Inflammatory macrophage (primary cell): ENCODE measurements around the gene USP4.
A peak's percentile ranks its signal among the peaks of the same experiment; 100 is the strongest.
"Not testable (repeated sequence)": the region's sequence is repeated elsewhere in the genome, so short reads cannot be mapped to it uniquely, and the experiment has no call there.

Experiments
- DNase-seq, 2 donors: peaks; one replicate each; pipeline ENCODE4 v3.0.0-alpha.2; 2020 to 2022

The USP4 gene

GRCh38 chr3:49349348-49350114, 9.7 kb upstream of the USP4 start:
- DNase-seq: peak; percentile 19 to 48

- DNase-seq: not testable (repeated sequence)
Measured at GRCh38 chr3:49348361-49348760, 8.5 kb upstream of the USP4 start.

DNA sequence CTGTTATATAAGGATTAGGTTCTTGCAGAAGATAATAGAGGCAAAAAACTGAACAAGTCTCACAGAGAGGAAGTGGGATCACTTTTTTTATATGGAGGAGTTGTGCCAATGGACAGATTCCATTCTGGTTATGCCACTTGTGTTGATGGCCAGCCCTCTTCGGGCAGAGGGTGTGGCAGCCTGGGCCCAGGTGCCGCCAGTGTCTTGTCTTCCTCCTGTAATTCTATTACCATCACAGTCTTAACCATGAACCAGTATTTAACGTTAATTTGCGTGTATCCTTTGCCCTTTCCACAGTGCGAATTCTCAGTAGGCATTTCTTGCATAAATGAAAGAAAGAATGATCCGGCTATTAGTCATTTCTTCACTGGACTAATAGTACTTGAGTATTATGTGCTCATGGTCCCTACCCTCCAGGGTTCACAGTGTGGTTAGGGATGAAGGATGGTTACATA, 7.0 kb upstream of the USP4 start:
- peak; percentile 37 to 48 for DNase-seq

- DNase-seq: peak; percentile 68 to 69
Measured at GRCh38 chr3:49343163-49343562, 3.3 kb upstream of the USP4 start.

- DNase-seq: peak; percentile 23 to 56
Measured at GRCh38 chr3:49341996-49342395, 2.1 kb upstream of the USP4 start.

DNA sequence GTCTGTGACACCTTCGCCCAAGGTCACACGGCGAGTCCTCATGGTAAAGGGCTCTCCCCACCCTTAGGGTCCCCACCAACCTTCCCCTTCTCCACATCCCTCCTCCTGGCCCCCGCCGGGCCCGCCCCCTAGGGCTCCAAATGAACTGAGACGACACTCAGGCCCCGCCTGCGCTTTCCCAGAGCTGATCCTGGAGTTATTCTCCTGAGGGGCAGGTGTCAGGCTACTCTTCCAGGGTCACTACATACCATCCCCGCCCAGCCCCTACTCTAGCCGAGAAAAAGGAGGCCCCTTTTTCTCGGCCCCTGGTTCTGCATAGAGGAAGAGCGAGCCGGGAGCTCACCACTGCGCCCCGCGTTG, 292 bp downstream of the USP4 start:
- no peak for DNase-seq

DNA sequence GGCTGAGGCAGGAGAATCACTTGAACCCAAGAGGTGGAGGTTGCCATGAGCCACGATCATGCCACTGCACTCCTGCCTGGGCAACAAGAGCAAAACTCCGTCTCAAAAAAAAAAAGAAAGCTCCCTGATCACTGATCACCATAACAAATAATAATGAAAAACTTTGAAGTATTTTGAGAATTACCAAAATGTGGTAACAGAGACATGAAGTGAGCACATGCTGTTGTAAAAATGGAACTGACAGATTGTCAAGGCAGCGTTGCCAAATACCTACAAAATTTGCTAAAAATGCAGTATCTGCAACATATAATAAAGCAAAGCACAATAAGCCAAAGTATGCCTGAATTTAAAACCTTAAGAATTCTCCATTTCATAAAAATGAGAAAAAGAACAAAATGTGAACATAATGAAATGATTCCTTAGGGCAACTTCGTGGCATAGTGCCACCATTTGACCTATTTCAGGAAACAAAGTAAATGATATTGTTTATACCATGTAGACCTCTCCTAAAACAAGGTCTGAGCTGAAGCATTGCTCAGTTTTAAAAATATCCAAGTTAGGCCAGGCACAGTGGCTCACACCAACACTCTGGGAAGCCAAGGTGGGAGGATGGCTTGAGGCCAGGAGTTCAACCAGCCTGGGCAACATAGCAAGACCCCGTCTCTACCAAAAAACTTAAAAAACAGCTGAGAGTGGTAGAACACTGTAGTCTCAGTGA, 5.8 kb downstream of the USP4 start:
- no peak for DNase-seq

DNA sequence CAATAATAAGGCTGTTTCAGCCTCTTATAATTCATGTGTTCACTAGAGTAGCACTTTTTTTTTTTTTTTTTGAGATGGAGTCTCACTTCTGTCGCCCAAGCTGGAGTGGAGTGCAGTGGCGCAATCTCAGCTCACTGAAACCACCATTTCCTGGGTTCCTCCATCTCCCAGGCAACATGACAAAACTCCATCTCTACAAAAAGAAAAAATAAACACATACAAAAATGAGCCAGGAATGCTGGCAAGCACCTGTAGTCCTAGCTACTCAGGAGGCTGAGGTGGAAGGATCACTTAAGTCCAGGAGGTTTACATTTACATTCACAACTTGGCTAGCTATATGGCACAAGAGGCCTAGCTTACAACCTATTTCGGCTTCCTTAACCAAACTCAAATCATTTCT, 6.8 kb downstream of the USP4 start:
- peak; percentile 66 to 72 for DNase-seq

GRCh38 chr3:49329186-49329585, 10.7 kb downstream of the USP4 start:
- DNase-seq: peak; percentile 32 to 43

GRCh38 chr3:49328350-49328749, 11.5 kb downstream of the USP4 start:
- DNase-seq: not testable (repeated sequence)

- DNase-seq: no peak
Measured at GRCh38 chr3:49327485-49327884, 12.4 kb downstream of the USP4 start.

GRCh38 chr3:49324768-49325167, 15.1 kb downstream of the USP4 start:
- no peak for DNase-seq

- no peak for DNase-seq
Measured at GRCh38 chr3:49316696-49317457, 23.0 kb downstream of the USP4 start.

DNA sequence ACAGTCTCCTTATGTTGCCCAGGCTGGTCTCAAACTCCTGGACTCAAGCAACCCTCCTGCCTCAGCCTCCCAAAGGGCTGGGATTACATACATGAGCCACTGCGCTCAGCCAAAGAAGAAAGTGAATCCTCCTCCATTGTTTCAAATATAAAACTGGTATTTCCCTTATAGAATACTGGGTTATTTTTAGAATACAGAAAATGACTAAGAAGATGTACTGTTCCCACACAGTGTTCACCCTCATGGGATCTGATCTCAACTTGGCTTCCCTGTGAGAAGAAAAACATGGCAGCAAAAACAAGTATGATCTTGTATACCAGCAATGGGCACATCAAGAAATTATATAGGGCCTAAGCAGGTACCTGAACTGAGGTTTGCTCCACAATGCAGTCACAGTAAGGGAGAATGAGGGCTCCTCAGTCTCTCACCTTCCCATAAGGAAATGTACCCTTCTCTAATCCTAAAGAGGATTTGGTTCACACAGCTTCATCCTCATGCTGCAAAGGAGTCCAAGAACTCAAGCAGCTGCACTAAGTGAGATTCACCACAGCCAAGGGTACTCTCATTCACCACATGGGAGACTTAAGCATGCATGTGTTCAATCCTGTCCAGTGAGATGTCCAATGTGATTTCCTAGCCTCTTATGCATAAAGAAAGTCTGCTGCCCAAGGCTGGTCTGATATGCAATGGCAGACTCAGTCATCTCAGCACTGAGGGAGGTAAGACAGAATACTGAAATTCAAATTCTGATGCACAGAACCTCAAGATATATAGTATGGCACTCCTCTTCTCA, 25.8 kb downstream of the USP4 start:
- peak; percentile 56 to 68 for DNase-seq

- DNase-seq: no peak
Measured at GRCh38 chr3:49311283-49311682, 28.6 kb downstream of the USP4 start.

DNA sequence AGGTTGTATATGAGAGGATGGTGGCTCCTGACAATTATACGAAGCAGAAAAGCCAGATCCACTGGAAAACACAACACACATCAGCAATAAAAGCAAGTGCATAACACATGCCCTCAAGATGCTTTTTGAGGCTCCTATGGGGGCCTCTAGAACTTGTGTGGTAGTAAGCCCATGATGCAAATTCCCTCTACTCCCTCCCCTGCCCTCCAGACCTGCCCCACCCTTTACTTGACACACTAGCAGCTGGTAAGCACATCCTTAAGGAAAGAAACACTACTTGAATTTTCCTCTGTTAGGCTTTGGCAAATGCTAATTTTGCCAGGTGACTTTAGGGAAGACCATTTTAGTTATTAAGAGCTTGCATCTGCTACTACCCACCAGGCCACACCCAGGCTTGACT, 29.2 kb downstream of the USP4 start:
- no peak for DNase-seq

GRCh38 chr3:49305608-49306007, 34.2 kb downstream of the USP4 start:
- DNase-seq: no peak

- no peak for DNase-seq
Measured at GRCh38 chr3:49302613-49303012, 37.2 kb downstream of the USP4 start.

DNA sequence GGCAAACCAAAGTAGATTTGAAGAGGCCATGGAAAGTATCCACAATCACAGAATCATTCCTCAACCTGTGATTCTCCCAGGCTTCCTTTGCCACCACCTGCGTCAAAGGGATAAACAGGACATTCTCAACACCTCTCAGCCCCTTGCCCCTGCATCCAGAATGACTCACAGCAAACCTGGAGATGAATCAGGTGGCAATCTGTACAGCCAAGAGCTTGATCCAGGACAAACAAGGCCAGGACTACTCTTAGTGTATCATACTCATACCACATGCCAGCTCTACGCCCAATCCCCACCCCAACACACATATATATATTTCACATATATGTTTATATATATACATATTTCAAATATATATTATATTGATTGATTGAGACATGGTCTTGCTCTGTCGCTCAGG, 39.3 kb downstream of the USP4 start:
- no peak for DNase-seq

- DNase-seq: no peak
Measured at GRCh38 chr3:49298511-49298910, 41.3 kb downstream of the USP4 start.

- no peak for DNase-seq
Measured at GRCh38 chr3:49296781-49297411, 43.0 kb downstream of the USP4 start.

DNA sequence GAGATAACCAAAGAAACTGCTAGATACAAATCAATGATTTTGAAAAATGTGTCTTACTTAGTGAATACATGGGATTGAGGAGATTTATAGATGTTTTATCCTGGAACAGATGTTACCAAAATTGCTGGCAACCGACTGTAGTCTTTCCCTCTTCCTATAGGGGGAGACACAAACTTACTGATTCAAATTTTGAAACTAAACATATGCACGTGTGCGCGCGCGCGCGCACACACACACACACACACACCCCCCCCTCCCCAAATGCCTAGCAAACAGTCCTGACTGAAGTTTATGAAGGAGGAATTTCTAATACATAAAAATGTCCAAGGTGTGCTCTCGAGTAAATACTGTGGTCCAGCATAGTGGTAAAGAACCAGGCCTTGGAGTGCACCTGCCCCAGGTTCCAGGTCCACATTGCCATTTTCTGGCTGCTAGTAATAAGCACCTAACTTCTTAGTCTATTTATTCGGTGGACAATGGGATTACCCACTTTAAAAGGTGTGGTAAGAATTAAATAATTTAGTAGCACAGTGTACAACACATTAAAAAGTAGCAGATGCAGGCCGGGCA, 44.3 kb downstream of the USP4 start:
- DNase-seq: peak; percentile 51 to 59
